Measurements from ENCODE around the gene KCNB1.

Gene KCNB1

DNA sequence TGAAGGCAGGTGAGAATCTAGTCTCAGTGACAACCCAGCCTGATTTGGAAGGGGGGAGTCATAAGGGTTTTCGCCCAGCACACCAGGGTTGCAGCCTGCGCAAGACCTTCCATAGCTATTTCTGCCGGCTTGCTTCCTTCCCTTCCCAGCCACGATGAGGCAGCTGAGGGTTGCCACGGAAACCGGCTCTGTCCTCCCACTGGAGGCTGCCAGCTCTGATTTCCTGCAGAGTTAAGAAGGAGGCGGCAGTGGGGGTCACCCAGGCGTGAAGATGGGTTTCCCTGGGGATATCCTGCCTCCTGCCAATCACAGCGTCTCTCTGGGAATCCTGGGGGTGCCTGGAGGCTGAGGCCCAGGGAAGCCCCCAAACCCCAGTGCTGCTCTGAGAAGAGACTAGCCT, 23.1 kb upstream of the KCNB1 start:
- in situ Hi-C loops (cut with HindIII; ENCODE audit: low sequenced_read_pairs), result no loop called here
- TF ChIP-seq CTCF (IDR thresholded peaks at IDR 0.05; ENCODE audit: low read depth, low read length), result no peak
- H3K4me3 ChIP-seq (ENCODE audit: low read depth, low read length), result no peak overlapping the region
- DNase-seq (ENCODE audit: low read depth, low spot score), result peak; percentile 54

GRCh38 chr20:49503176-49503575, 20.7 kb upstream of the KCNB1 start:
- in situ Hi-C loops (cut with HindIII; ENCODE audit: low sequenced_read_pairs), result no loop called here
- DNase-seq (ENCODE audit: low read depth, low spot score), result no peak
- no peak for TF ChIP-seq CTCF (IDR thresholded peaks at IDR 0.05; ENCODE audit: low read depth, low read length)
- H3K4me3 ChIP-seq (ENCODE audit: low read depth, low read length), result no peak overlapping the region

DNA sequence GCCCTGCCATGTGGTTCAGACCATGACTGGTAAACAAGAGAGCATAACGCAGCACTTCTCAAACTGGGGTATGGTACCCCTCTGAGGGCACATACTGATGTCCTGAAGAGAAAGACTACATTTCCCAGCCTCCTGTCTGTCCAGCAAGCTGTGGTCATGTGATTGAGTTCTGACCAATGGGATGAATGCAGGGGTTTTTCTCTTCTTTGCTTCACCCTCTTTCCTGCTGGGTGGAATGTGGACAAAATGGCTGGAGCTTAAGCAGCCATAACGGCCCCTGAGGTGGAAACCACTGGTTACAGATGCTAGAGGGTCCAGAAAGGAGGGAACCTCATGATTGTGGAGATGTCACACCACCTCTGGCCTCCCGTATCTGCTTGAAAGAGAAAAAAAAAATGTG, 19.4 kb upstream of the KCNB1 start:
- no peak for TF ChIP-seq CTCF (IDR thresholded peaks at IDR 0.05; ENCODE audit: low read depth, low read length)
- peak; percentile 17 for DNase-seq (ENCODE audit: low read depth, low spot score)
- no peak overlapping the region for H3K4me3 ChIP-seq (ENCODE audit: low read depth, low read length)
- in situ Hi-C loops (cut with HindIII; ENCODE audit: low sequenced_read_pairs), result no loop called here

DNA sequence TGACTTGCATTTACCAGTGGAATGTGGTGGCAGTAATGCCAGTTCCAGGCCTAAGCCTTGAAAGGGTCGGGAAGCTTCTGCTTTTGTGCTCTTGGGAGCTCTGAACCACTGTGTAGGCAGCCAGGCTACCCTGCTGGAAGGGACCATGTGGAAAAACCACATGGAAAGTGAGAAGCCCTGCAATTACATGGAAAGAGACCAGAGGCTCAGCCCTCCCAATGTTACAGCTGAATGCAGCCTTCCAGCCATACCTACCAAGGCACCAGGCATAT, 14.9 kb upstream of the KCNB1 start:
- no peak for DNase-seq (ENCODE audit: low read depth, low spot score)
- TF ChIP-seq CTCF (IDR thresholded peaks at IDR 0.05; ENCODE audit: low read depth, low read length), result no peak
- no peak overlapping the region for H3K4me3 ChIP-seq (ENCODE audit: low read depth, low read length)
- in situ Hi-C loops (cut with HindIII; ENCODE audit: low sequenced_read_pairs), result no loop called here

DNA sequence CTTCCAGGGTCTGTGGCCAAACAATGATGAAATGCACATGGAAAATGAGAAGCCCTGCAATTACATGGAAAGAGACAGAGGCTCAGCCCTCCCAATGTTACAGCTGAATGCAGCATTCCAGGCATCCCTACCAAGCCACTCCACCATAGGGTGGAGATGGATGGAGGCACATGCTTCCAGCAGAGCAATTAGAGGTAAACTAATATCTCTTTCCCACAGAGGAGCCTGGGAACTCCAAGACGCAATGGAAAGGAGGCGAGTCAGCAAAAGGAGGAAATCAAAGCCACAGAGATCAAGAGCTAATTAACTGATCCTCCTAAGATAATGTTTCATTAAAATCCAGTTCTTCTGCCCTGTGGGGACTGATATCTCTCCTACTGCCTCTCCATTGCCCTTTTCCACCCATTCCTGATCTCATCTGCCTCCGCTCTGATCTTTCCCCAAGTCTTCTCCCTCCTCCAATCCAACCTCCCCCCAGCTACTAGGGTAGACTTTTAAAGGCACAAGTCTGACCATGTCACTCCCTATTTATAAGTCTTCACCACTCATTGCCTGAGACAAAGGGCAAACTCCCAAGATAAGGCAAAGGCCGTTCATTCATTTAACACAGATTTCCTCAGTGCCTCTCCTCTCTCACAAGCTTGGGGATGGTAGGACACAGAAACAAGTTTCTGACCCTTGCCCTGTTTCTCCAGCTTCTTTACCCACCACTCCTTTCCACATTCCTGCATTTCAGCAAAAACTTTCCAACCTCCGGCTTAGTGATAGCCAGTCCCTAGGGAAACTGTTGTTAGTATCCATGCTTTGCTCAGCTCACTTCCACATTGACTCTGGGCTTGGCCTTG, 14.3 kb upstream of the KCNB1 start:
- no peak overlapping the region for H3K4me3 ChIP-seq (ENCODE audit: low read depth, low read length)
- in situ Hi-C loops (cut with HindIII; ENCODE audit: low sequenced_read_pairs), result no loop called here
- DNase-seq (ENCODE audit: low read depth, low spot score), result no peak
- TF ChIP-seq CTCF (IDR thresholded peaks at IDR 0.05; ENCODE audit: low read depth, low read length), result no peak

DNA sequence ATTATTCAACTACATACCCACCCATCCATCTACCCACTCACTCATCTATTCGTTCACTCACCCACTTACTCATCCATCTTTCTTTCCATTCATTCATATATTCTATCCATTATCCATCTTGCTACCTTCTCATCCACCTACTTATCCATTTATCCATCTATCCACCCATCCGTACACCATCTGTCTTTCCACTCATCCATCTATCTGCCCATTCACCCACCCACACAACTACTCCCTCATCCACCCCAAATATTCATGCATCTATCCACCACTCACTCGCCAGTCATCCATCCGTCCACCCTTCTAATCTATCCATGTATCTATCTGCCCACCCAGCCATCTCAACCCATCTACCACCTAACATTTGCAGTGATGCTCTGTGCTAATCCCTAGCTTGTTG, 13.6 kb upstream of the KCNB1 start:
- no peak for TF ChIP-seq CTCF (IDR thresholded peaks at IDR 0.05; ENCODE audit: low read depth, low read length)
- H3K4me3 ChIP-seq (ENCODE audit: low read depth, low read length), result no peak overlapping the region
- in situ Hi-C loops (cut with HindIII; ENCODE audit: low sequenced_read_pairs), result no loop called here
- DNase-seq (ENCODE audit: low read depth, low spot score), result no peak
